GM21515 (cell line): ENCODE measurements around the gene MRPL53.
A peak's percentile ranks its signal among the peaks of the same experiment; 100 is the strongest.
"Not testable (repeated sequence)": the region's sequence is repeated elsewhere in the genome, so short reads cannot be mapped to it uniquely, and the experiment has no call there.

ENCODE experiments used
- ATAC-seq: cut with Tn5 transposase; IDR thresholded peaks from one replicate; pipeline ENCODE4 v1.9.1; 2021; ENCODE audit not compliant: unreplicated experiment

The MRPL53 gene

GRCh38 chr2:74502720-74503505, 30.4 kb upstream of the MRPL53 start:
- ATAC-seq: peak; percentile 33

- ATAC-seq: no peak
Observed at GRCh38 chr2:74502147-74502719, 29.8 kb upstream of the MRPL53 start.

DNA sequence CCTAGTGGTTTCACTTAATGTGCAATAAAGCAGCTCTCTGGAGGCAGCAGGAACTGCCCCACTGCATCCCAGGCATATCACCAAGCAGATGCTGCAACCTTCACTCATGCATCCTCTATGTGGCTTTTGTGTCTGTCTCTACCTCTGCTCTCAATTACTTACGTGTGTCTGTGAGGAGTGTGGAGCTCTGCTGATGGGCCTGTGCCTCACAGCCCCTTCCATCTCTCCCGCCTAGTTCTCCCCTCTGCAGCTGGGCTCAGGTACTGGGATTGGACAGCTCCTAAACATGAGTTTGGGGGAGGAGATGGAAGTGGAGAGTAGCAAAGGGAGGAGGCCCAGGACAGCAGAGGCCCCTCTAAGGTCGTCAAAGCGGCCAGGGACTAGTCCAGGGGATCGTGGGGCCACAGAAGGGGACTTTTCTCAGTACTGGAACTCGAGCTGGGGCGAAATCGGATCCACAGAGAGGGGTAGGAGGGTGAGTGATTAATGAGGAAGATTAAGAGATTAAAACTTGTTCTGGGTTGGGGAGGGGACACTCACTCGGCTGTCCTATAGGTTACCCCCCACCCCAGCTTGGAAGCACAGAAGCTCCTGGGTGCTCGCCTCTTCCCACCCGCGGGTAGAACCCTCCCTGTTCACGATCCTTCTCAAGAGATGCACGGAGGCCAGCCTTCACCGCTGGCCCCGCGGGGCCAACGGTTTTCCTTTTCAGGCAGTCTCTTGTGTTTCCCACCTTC, 29.0 kb upstream of the MRPL53 start:
- no peak for ATAC-seq

DNA sequence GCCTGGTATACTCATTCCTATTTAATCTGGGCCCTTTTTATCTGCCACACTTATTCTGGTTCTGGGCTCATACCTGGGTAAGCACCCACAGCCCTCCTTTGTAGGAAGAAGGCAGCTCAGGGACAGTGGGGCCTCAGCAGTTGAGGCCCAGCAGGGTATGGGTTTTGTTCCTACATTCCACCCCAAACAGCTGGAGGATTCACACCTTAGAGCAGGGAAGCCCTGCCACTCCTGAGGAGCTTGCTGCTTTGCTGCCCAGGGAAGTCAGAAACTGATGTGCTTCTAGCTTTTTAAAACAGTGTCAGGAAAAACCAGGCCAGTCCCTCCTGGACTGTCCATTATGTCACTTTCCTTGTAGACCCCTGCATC, 28.1 kb upstream of the MRPL53 start:
- ATAC-seq: no peak

DNA sequence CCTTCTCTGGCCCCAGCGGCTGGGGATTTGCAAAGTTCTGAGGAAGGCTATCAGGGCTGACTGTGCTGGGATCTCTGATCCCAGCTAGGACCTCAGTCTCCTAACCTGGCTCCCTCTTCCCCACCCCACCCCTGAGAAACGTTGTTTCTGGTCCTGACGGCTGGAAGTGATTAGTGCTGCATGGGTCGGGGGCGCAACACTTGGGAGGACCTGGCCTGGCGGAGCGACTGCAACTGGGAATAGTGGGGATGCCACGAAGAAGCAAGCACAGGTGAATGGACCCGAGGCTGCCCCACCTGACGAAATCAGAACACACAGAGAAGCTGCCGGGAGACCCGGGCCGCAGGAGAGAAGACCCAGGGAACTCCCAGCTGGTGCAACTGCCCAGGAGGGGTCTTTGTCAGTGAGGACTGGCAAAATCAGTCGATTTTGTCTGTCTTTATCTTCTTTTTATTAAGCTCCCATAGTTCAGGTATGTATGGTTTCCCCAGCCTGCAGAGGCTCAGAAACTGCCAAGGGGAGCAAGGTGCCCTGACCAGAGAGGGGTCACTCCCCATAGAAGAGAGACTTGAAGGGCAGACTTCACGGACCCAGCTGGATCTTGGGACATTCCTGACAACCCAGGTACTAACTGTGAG, 27.6 kb upstream of the MRPL53 start:
- no peak for ATAC-seq

DNA sequence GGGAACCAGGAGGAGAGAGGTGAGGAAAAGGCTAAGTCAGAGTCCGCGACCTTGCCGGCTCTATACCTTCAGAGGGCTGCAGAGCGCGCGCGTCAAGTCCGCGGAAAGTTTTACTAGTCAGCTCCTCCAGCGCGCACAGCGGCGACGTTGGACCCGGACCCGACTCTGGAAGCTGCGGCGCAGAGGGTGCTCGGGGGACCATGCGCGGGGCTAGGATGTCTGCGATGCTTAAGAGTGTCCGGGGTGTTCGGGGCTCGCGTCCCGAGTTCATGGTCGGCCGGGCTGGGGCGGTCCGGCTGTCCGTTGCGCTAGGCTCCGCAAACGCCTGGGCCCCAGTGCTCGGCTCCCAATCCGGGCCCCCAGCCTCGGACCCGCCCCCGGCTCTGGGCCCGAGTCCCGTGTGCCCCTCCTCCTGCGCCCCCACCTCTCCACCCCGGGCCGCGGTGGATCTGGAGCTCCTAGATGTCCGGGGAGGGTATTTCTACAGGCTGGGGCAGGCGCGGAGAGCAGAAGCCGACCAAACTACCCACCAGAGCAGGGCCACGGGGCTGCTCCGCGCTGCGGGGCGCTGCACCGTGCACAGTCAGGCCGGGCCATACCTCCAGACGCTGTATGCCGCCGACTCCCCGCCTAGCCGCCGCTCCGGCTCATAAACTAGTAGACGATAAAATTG, 26.9 kb upstream of the MRPL53 start, which contains the start of gene LBX2:
Gene LBX2 (minus strand): TSS at position 337 of the 673 bp plus-strand sequence. CDS start 66 bp downstream, at position 271.
- ATAC-seq: no peak

- no peak for ATAC-seq
Observed at GRCh38 chr2:74498500-74499266, 26.2 kb upstream of the MRPL53 start.

DNA sequence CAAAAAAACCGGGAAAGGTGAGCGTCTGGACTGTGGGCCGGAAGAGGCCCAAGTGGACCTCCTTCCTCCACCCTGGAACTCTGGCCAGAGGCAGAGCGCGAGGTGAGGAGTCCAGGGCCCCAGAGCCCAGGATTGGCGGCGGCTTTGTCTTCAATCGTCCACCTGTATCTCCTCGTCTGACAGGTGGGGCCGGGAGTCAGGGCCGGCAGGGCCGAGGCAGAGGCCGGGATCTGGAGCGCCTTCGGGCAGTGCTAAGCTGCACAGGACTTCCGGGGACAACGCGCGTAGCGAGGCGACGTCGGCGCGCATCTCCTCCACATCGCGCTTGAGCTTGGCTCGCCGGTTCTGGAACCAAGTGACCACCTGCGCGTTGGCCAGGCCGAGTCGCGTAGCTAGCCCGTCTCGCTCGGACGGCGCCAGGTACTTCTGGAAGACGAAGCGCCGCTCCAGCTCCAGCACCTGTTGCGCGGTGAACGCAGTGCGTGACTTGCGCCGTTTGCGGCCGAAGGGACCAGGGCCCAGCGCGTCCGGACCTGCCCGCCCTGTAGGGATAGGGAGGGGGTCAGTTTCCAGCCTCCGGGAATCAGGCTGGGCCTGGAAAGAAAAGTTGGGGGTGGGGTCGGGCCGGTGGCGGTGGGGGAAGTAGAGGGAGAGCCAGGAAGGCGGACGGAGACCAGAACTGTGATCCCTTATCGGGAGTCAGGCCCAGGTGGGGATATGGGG, 25.5 kb upstream of the MRPL53 start:
- no peak for ATAC-seq

GRCh38 chr2:74496997-74497776, 24.7 kb upstream of the MRPL53 start:
- ATAC-seq: no peak

DNA sequence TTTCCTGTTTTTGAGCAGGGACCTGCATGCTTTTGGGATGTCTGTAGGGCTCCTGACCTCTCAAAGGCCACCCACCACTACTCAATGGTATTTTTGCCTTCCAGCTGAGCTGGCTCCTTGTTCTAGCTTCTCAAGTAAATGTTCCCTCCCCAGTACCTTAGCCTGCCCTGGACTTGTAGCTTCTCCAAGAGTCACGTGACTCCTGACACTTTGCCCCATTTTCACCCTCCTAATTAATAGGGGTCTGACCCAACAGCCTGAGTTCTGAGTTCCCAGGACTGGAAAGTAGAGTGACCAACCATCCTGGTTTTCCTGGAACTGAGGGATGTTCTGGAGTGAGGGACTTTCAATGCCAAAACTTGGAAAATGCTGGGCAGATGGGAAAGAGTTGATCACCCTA, 23.0 kb upstream of the MRPL53 start:
- no peak for ATAC-seq

- ATAC-seq: no peak
Observed at GRCh38 chr2:74493546-74493945, 21.1 kb upstream of the MRPL53 start.

DNA sequence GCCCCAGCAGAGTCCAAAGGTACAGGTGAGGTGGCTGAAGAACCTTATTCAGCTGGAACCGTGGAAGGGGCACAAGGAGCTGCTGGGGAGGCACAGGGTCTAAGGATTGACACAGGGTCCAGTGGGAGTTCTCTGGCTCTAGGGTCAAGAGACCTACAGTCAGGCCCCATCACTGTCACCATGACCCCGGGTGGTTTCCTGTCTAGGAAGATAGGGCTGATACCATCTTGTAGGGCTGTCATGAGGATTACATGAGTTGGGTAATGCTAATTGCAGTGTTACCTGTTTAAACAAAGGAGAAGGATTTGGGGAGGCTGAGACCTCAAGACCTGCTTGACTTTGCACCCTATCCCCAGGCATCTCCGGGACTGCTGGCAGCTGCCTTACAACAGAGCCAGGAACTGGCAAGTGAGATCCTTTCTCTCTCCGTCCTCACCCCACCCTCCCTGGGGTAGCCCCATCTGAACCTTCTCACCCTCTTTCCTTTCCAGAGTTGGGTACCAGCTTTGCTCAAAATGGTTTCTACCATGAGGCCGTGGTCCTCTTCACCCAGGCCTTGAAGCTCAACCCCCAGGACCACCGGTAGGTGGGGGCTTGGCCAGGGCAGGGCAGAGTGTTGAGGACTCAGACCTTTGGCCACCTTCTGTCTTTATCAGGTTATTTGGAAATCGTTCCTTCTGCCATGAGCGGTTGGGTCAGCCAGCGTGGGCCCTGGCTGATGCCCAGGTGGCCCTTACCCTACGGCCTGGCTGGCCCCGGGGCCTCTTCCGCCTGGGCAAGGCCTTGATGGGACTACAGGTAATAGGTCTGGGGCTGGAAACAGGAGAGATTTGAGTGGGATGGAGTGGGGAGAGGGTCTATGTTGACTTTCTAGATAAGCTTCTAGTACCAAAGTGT, 19.4 kb upstream of the MRPL53 start:
- ATAC-seq: no peak

DNA sequence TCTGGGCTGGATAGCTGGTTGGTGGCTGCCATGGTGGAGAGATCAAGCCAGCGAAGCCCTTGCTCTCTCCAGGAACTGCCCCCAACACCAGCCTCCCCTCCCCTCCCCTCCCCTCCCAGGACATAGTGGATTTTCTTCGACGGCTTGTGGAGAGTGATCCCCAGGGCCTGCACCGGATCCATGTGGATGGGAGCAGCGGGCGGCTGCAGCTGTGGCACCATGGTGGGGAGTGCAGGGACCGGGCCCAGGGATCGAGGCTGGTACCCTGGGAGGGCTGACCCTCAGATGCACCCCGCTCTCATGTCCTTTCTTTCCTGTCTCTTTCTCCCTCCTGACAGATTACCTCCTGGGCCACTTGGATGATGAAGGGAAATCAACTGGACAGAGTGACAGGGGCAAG, 17.4 kb upstream of the MRPL53 start:
- no peak for ATAC-seq

- ATAC-seq: no peak
Observed at GRCh38 chr2:74488643-74489481, 16.4 kb upstream of the MRPL53 start.

- ATAC-seq: no peak
Observed at GRCh38 chr2:74486141-74486540, 13.7 kb upstream of the MRPL53 start.

- not testable (repeated sequence) for ATAC-seq
Observed at GRCh38 chr2:74483675-74484164, 11.2 kb upstream of the MRPL53 start.
